HUES6 (cell line): ENCODE results near the gene HOPX.
"Not testable (repeated sequence)": the region's sequence is repeated elsewhere in the genome, so short reads cannot be mapped to it uniquely, and the experiment has no call there.

Experiments
- H3K27ac ChIP-seq: 2 replicates; pipeline ENCODE4 v1.7.0; 2013; ENCODE audit warnings: low read depth, mild to moderate bottlenecking, low read length, inconsistent platforms
- H3K27me3 ChIP-seq: 2 replicates; pipeline ENCODE4 v1.6.1; 2013; ENCODE audit warnings: low read length; ENCODE audit not compliant: control insufficient read depth, insufficient read depth
- H3K36me3 ChIP-seq: 2 replicates; pipeline ENCODE4 v1.6.1; 2013; ENCODE audit warnings: low read length; ENCODE audit not compliant: control insufficient read depth, insufficient read depth
- H3K4me1 ChIP-seq: 2 replicates; pipeline ENCODE4 v1.6.1; 2013; ENCODE audit warnings: low read length; ENCODE audit not compliant: control insufficient read depth, insufficient read depth
- H3K4me3 ChIP-seq: 2 replicates; pipeline ENCODE4 v1.5.1; 2013; ENCODE audit warnings: low read depth, low read length
- H3K9ac ChIP-seq: one replicate; pipeline ENCODE4 v1.6.1; 2013; ENCODE audit warnings: mild to moderate bottlenecking, low read length
- H3K9me3 ChIP-seq: 2 replicates; pipeline ENCODE4 v1.6.1; 2013; ENCODE audit warnings: low read depth, low read length; ENCODE audit not compliant: control insufficient read depth, insufficient read depth

HOPX gene

GRCh38 chr4:56667396-56667795 lies 13.7 kb downstream of the HOPX start:
- not testable (repeated sequence) for H3K36me3 ChIP-seq, H3K27ac ChIP-seq, H3K4me3 ChIP-seq, H3K9ac ChIP-seq, H3K9me3 ChIP-seq
- Histone ChIP-seq H3K4me1 (peaks cover 11% of the 10 kb centered on the region), H3K27me3 (peaks cover 15% of the 10 kb centered on the region)

DNA sequence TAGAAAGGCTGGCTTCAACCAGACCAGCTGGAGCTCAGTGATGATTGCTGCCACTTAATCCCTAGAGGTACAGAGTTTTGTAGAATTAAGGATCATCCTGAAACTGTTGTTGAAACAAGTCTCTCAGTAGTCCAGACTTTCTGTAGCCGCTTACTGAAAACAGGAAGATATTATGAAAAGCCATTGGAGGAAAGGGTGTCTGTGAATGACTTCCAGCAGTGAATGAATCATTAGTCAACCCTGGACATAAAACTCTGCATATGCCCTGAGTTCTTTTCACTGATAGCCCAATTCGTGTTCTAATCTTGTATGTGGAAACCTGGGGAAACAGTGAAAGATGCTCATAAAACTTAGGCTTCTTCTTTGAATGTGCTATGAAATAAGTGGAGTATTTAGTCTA lies 14.8 kb downstream of the HOPX start:
- Histone ChIP-seq H3K4me1 (peaks cover 22% of the 10 kb centered on the region), H3K27ac (no peak overlapping the region), H3K27me3 (peaks cover 15% of the 10 kb centered on the region), H3K9ac (no peak overlapping the region), H3K4me3 (no peak overlapping the region), H3K36me3 (no peaks in the 10 kb centered on the region), H3K9me3 (no peaks in the 10 kb centered on the region)

DNA sequence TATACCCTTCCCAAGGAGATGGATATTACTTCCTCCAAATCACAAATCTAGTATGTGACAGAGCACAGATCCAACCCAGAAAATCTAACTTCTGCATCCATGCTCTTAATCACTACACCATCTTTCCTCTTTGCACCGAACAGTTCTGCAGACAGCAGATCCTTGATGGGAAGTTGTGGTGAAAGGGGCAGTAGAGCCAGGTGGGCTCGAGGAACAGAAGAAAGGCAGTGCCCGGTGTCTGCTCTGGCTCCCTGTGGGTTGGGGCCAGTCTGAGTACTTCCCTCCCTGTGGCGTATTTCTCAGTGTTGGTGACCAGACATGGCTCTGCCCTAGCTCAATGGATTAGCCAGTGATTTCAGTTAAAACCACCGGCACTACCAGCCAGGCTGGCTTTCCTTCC lies 15.3 kb downstream of the HOPX start:
- Histone ChIP-seq H3K4me1 (peaks cover 23% of the 10 kb centered on the region), H3K36me3 (no peaks in the 10 kb centered on the region), H3K9ac (no peak overlapping the region), H3K4me3 (no peak overlapping the region), H3K27ac (no peak overlapping the region), H3K9me3 (no peaks in the 10 kb centered on the region), H3K27me3 (peaks cover 15% of the 10 kb centered on the region)

DNA sequence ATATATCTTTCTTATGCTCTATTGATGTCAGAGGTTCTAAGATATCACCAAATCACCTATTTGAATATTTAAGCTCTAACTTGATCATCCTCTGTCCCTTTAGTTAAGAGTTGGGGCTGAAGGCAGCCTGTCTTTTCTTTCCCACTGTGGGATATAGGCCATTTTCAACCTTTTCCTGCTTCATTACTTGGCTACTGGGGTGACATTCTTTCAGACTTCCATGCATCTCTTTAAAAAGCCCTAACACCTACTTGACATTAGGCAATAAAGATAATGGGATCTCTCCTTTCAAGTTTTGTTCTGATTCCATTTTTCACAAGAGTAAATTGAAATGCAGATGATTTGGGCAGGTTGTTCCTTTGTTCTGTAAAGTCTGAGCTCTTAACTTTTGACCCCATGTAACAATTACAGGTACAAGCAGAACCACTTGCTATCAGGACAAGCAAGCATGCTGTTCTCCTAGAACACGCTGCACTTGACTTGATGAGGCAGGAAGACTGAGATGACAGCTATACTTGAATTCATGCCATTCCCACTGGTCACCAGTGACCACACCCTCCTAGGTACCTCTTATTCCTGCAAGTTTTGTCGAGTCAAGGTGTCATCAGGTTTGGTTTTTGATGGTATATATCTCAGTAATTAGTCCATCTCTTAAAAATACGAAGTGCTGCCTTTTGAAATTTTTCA lies 18.2 kb downstream of the HOPX start:
- H3K9me3 ChIP-seq: no peaks in the 10 kb centered on the region
- no peak overlapping the region for H3K27ac ChIP-seq
- H3K27me3 ChIP-seq: peaks cover 33% of the 10 kb centered on the region
- no peak overlapping the region for H3K4me3 ChIP-seq
- H3K9ac ChIP-seq: no peak overlapping the region
- peaks cover 23% of the 10 kb centered on the region for H3K4me1 ChIP-seq
- no peaks in the 10 kb centered on the region for H3K36me3 ChIP-seq

GRCh38 chr4:56659946-56660345 lies 21.1 kb downstream of the HOPX start:
- H3K4me3 ChIP-seq: no peak overlapping the region
- no peaks in the 10 kb centered on the region for H3K36me3 ChIP-seq
- peaks cover 51% of the 10 kb centered on the region for H3K27me3 ChIP-seq
- H3K9me3 ChIP-seq: no peaks in the 10 kb centered on the region
- H3K9ac ChIP-seq: no peak overlapping the region
- peaks cover 26% of the 10 kb centered on the region for H3K4me1 ChIP-seq
- H3K27ac ChIP-seq: no peak overlapping the region

DNA sequence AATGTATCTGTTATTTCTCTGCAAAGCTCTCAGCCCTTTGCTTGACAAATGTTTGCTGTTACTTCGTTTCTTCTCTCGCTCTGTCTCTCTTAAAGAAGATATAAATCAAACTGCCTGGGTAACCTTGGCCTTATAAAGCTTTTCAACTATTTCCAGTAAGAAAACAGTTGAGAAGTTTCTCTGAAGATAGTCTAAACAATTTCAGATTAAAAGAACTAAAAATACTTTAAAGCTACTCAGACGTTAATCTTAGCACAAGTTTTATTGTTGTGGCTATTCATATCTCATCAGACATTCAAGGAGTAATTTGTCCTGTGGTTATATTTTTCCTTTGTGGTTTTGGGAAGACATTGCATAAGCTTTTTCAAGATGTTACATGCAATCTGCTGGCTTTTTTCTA lies 22.6 kb downstream of the HOPX start:
- H3K9me3 ChIP-seq: no peaks in the 10 kb centered on the region
- H3K9ac ChIP-seq: no peak overlapping the region
- no peaks in the 10 kb centered on the region for H3K36me3 ChIP-seq
- H3K4me3 ChIP-seq: no peak overlapping the region
- no peak overlapping the region for H3K27ac ChIP-seq
- H3K27me3 ChIP-seq: peaks cover 62% of the 10 kb centered on the region
- peaks cover 25% of the 10 kb centered on the region for H3K4me1 ChIP-seq

DNA sequence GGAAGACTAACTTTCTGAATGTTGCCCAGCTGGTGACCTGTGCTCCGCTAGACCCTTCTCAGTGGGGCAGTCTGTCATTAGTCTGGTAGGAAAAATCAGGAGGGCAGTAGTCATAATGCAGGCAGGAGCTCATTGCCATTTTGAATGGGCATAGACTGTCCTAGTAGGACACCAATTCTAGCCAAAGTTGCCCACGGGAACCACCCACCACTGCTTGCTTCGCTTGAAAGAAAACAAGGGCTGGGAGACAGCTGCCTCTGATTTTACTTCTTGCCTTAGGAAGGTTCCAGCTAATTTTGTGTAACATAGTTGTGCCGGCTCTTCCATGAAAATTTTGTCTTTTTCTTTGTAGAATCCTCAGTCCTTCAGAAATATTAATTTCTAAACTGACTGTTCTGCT lies 23.3 kb downstream of the HOPX start:
- H3K4me1 ChIP-seq: peaks cover 19% of the 10 kb centered on the region
- no peak overlapping the region for H3K9ac ChIP-seq
- no peaks in the 10 kb centered on the region for H3K9me3 ChIP-seq
- H3K27me3 ChIP-seq: peaks cover 66% of the 10 kb centered on the region
- H3K4me3 ChIP-seq: no peak overlapping the region
- H3K27ac ChIP-seq: no peak overlapping the region
- no peaks in the 10 kb centered on the region for H3K36me3 ChIP-seq

DNA sequence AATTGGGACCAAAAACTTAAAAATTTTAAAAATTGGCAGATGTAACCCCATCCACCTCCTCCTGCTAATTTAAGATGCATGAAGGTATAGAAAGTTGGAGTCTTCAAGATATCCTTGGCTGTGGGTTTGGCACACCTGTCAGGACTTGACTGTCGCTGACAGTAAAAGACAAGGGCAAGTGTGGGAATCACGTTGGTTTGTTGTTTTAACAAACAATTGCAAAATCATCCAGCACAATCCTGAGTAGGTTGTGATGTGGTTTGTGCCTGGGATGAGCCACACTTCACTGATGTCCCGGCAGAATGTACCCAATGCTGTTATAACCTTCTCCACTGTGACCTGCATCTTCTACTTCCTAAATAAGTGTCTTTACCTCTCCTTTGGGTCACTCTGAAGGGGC lies 24.0 kb downstream of the HOPX start:
- no peaks in the 10 kb centered on the region for H3K9me3 ChIP-seq
- H3K4me3 ChIP-seq: no peak overlapping the region
- H3K9ac ChIP-seq: no peak overlapping the region
- H3K36me3 ChIP-seq: no peaks in the 10 kb centered on the region
- H3K27ac ChIP-seq: no peak overlapping the region
- peaks cover 72% of the 10 kb centered on the region for H3K27me3 ChIP-seq
- peaks cover 13% of the 10 kb centered on the region for H3K4me1 ChIP-seq

- H3K9me3 ChIP-seq: no peaks in the 10 kb centered on the region
- H3K4me3 ChIP-seq: peak overlapping the region; percentile 84
- H3K36me3 ChIP-seq: no peaks in the 10 kb centered on the region
- H3K4me1 ChIP-seq: peaks cover 5% of the 10 kb centered on the region; the same call in 1 of the 2 replicates
- no peak overlapping the region for H3K27ac ChIP-seq
- H3K27me3 ChIP-seq: peaks cover 80% of the 10 kb centered on the region
- H3K9ac ChIP-seq: peak overlapping the region; percentile 45
Observed at GRCh38 chr4:56656346-56656643, 24.8 kb downstream of the HOPX start.

DNA sequence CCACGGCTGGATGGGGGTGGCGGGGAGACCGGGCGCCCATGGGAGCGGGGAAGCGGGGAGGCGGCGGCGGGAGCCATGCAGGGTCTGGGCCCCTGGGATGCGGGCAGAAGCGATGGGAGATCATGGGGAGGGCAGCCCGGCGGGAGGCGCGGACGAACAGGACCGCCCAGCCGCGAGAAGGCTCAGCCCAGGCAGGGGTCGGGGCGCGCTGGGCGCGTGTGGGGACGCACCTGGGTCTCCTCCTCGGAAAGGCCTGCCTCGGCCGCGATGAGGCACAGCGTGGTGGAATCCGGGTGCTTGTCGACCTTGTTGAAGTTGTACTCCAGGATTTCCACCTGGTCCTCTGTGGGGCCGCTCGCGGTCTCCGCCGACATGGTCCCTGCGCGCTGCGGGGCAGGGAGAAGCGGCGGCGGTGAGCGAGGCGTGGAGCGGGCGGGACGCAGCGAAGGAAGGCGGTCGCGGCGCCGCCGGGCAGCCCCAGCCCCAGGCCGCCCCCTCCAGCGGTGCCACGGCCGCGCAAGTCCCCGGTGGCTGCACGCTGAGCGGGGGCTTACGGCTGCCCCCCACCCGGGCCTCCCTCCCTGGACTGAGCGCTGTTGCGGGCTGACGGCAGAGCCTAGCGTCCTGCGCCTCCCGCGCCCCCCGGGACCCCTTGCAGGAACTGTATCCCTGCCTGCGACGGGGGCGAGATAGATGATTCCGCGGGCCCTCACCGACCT lies 25.3 kb downstream of the HOPX start:
- Histone ChIP-seq H3K9ac (peak overlapping the region; percentile 45), H3K9me3 (no peaks in the 10 kb centered on the region), H3K27me3 (peaks cover 81% of the 10 kb centered on the region), H3K4me1 (0 out of 2 replicates have a peak, but pooled peaks cover 4% of the 10 kb centered on the region), H3K27ac (no peak overlapping the region), H3K4me3 (peak overlapping the region; percentile 84), H3K36me3 (no peaks in the 10 kb centered on the region)

DNA sequence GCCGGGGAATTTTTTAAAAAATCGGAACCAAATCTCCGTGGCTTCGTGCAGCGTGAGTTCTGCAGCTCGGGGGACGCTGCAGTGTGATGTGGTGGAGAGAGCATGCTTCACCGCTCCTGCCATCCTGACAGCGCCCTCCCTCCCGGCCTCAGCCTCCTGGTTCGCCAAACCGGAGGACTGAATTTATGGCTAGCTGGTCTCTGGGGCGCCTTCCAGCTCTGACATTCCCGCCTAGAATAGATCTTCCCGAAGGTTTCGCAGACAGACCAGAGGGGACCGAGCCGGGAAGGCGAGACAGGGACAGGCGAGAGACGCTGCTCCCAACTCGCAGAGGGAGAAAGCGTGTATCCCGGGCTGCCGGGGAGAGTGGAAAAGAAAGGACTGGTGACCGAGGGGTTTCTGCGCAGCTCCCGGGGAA lies 25.9 kb downstream of the HOPX start:
- 0 out of 2 replicates have a peak, but pooled peaks cover 4% of the 10 kb centered on the region for H3K4me1 ChIP-seq
- H3K27ac ChIP-seq: no peak overlapping the region
- no peaks in the 10 kb centered on the region for H3K9me3 ChIP-seq
- peaks cover 81% of the 10 kb centered on the region for H3K27me3 ChIP-seq
- peak overlapping the region; percentile 84 for H3K4me3 ChIP-seq
- H3K9ac ChIP-seq: peak overlapping the region; percentile 45
- H3K36me3 ChIP-seq: no peaks in the 10 kb centered on the region
